Common myeloid progenitor, CD34-positive (primary cell): ENCODE measurements around the gene SNX5.

ENCODE experiments used
- CTCF ChIA-PET: fragments of 350-600 bp; sonication (Branson Sonifier 250); formaldehyde crosslinking; loops from one replicate; lab custom pipeline; 2021; ENCODE audit warnings: antibody characterized with exemption; lab: Charles Lee
- POLR2A ChIA-PET: fragments of 350-600 bp; sonication (Branson Sonifier 250); formaldehyde crosslinking; loops from one replicate; lab custom pipeline; 2021; ENCODE audit warnings: antibody characterized with exemption; lab: Charles Lee
- DNase-seq, 3 donors: peaks; one replicate each; pipeline versions ENCODE4 v3.0.0 to v3.0.0-alpha.2; 2013
- H3K27ac ChIP-seq, 2 experiments: 1 replicate in 1 of 2; 2 replicates in 1 of 2; pipeline ENCODE4 v1.7.0; 2013; ENCODE audit warnings: inconsistent platforms in 2 of 2, low read length in 2 of 2, mild to moderate bottlenecking in 2 of 2, low read depth in 1 of 2, moderate library complexity in 1 of 2; ENCODE audit not compliant: severe bottlenecking in 2 of 2, insufficient read depth in 1 of 2, poor library complexity in 1 of 2
- H3K27me3 ChIP-seq, 5 experiments: replicated peaks in 2 of 5; 1 replicate in 3 of 5; 2 replicates in 2 of 5; pipeline versions ENCODE4 v1.6.1 to v1.7.0; 2013; ENCODE audit warnings: low read length in 4 of 5, mild to moderate bottlenecking in 2 of 5, moderate library complexity in 2 of 5, inconsistent platforms in 1 of 5; ENCODE audit not compliant: insufficient read depth in 5 of 5, control insufficient read depth in 4 of 5
- H3K36me3 ChIP-seq, 4 experiments: 1 replicate in 2 of 4; 2 replicates in 2 of 4; pipeline versions ENCODE4 v1.6.1 to v1.7.0; 2013; ENCODE audit warnings: low read length in 3 of 4, control low read depth in 1 of 4, mild to moderate bottlenecking in 1 of 4; ENCODE audit not compliant: control insufficient read depth in 4 of 4, insufficient read depth in 4 of 4
- H3K4me1 ChIP-seq, 4 experiments: 1 replicate in 3 of 4; 2 replicates in 1 of 4; pipeline versions ENCODE4 v1.6.1 to v1.7.1; 2013; ENCODE audit warnings: low read length in 3 of 4, mild to moderate bottlenecking in 3 of 4, control low read depth in 1 of 4, inconsistent platforms in 1 of 4, moderate library complexity in 1 of 4; ENCODE audit not compliant: control insufficient read depth in 4 of 4, insufficient read depth in 4 of 4; ENCODE audit errors: control extremely low read depth in 1 of 4
- H3K4me3 ChIP-seq, 7 experiments: 1 replicate in 4 of 7; 2 replicates in 3 of 7; pipeline versions ENCODE4 v1.5.1 to v1.7.0; 2013; ENCODE audit warnings: mild to moderate bottlenecking in 7 of 7, low read length in 6 of 7, moderate library complexity in 6 of 7, inconsistent platforms in 2 of 7, low read depth in 2 of 7, control low read depth in 1 of 7; ENCODE audit not compliant: insufficient read depth in 4 of 7, control insufficient read depth in 1 of 7; ENCODE audit errors: extremely low read depth in 1 of 7
- H3K9me3 ChIP-seq, 5 experiments: 1 replicate in 4 of 5; 2 replicates in 1 of 5; pipeline versions ENCODE4 v1.6.1 to v1.7.1; 2013; ENCODE audit warnings: low read length in 4 of 5, mild to moderate bottlenecking in 2 of 5, inconsistent platforms in 1 of 5, low read depth in 1 of 5, moderate library complexity in 1 of 5; ENCODE audit not compliant: control insufficient read depth in 4 of 5, insufficient read depth in 2 of 5; ENCODE audit errors: control extremely low read depth in 1 of 5
- WGBS: methylation state at CpG from one replicate; pipeline ENCODE4 v1.1.5; 2013; ENCODE audit not compliant: insufficient coverage; 5-methylcytosine and 5-hydroxymethylcytosine counted together

The SNX5 gene

DNA sequence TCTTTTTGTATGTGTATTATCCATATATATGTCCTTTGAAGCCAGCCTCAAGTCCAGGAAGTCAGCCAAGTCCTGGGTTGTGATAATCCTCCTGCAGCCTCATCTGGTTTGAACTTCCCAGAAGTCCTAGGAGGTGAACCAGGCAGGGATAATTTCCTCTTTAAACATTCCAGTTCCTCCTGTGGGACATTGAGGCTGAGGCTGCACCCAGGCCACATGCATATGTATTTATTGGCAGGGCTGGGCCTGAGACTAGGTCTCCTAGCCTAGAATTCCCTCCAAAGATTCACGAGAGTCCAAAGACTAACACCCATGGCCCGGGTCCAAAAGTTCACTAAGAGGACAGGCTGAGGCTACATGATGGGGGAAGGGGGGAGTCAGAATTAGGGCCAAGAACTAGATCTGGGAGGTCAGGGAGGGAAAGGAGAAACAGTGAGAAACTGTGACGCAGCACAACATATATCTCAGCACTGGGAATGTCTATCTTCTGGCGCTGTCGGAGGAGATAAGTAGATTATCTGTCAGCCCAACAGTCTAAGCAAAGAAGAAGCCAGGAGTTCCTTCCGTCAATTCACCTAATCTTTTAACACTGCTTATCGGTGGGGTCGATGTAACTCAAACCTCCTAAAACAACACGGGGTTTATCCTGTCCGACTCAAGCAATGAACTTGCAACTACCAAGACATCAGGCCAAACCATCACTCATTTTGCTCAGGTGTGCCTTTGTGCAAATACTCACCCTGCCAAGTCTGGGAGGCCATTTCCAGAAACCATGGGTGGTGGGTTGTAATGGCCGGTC lies 43.3 kb downstream of the SNX5 start:
- Histone ChIP-seq H3K4me3 (no peak overlapping the region), H3K36me3 (no peaks in the 10 kb centered on the region), H3K27me3 (peaks cover 0 to 2% (median 0%) of the 10 kb centered on the region in 5 experiments), H3K9me3 (no peaks in the 10 kb centered on the region), H3K4me1 (no peaks in the 10 kb centered on the region), H3K27ac (no peak overlapping the region)
- peak in 2 of 3 donors; percentile 12 to 19 for DNase-seq
- ChIA-PET POLR2A (no interaction called here), CTCF (no interaction called here)
- WGBS = 89% methylated on average over 10 of the region's 11 CpGs

DNA sequence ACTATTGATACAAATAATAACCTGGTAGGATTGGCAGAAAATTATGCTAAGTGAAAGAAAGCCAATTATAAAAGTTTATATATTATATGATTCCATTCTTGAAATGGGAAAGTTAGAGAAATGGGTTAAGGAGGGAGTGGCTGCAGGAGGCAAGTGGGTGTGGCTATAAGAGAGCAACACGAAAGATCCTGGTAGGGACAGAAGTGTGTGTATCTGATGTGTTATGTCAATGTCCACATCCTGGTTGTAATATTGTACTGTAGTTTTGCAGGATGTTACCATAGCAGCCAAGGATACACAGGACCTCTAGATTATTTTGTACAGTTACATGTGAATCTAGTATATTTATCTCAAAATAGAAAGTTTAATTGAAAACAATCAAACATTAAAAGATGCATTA lies 46.8 kb downstream of the SNX5 start:
- ChIA-PET CTCF (interaction anchor here (1.3 kb wide), 1 partner anchor 17 kb away, joined by 3 read pairs; no protein-coding TSS in a partner anchor), POLR2A (interaction anchor here (0.6 kb wide), 1 partner anchor 1012 kb away, joined by 4 read pairs; no protein-coding TSS in a partner anchor)
- H3K27ac ChIP-seq = no peak overlapping the region
- H3K9me3 ChIP-seq = no peaks in the 10 kb centered on the region
- H3K4me1 ChIP-seq = peaks cover 0 to 4% (median 3%) of the 10 kb centered on the region in 4 experiments
- H3K27me3 ChIP-seq = peaks cover 0 to 2% (median 0%) of the 10 kb centered on the region in 5 experiments
- H3K36me3 ChIP-seq = no peaks in the 10 kb centered on the region
- peak in 1 of 3 donors; percentile 21 for DNase-seq
- 0% methylated on average over 1 of the region's 1 CpG for WGBS
- no peak overlapping the region for H3K4me3 ChIP-seq

DNA sequence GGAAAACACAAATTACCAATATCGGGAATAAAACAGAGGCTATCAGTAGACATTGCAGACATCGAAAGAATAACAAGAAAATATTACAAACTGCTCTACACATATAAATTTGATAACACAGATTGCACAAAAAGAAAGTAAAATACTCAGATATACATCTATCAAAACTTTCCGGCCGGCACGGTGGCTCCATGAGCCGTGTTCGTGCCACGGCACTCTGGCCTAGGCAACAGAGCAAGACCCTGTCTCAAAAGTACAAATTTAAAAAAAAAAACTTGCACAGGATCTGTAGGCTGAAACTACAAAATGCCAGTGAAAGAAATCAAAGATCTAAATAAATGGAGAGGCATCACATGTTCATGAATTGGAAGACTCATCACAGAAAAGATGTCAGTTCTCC lies 49.4 kb downstream of the SNX5 start:
- CTCF ChIA-PET = no interaction called here
- no peak for DNase-seq
- Histone ChIP-seq H3K36me3 (no peaks in the 10 kb centered on the region), H3K4me1 (peaks cover 0 to 13% (median 9%) of the 10 kb centered on the region in 4 experiments), H3K4me3 (no peak overlapping the region), H3K27ac (no peak overlapping the region), H3K27me3 (no peaks in the 10 kb centered on the region), H3K9me3 (no peaks in the 10 kb centered on the region)
- 100% methylated on average over 4 of the region's 8 CpGs for WGBS
- POLR2A ChIA-PET = interaction anchor here (0.7 kb wide), 1 partner anchor 406 kb away, joined by 4 read pairs; no protein-coding TSS in a partner anchor

DNA sequence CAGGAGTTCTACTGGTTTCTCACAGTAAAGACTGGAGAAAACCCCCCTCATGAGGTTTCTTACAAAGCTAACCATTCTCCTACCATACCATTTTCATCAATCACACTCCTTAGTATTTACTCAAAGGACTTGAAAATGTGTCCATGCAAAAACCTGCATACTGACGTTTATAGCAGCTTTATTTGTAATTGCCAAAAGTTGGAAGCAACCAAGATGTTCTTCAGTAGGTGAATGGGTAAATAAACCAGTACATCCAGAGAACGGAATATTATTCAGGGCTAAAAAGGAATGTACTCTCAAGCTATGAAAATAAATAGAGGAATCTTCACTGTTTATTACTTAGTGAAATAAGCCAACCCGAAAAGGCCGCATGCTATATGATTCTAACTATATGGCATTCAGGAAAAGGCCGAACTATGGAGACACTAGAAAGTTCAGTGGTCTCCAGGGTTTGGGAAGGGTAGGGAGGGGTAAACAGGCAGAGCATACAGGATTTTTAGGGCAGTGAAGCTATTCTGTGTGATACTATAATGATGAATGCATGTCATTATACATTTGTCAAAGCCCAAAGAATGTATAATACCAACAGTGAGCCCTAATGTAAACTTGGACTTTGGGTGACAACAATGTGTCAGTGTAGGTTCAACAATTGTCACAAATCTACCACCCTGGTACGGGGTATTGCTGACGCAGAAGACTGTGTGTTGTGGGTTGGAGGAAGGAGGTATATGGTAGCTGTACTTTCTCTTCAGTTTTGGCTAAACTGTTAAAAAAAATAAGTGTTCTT lies 50.6 kb downstream of the SNX5 start:
- 100% methylated on average over 3 of the region's 7 CpGs for WGBS
- peaks cover 0 to 13% (median 9%) of the 10 kb centered on the region in 4 experiments for H3K4me1 ChIP-seq
- no peak for DNase-seq
- H3K27ac ChIP-seq = no peak overlapping the region
- H3K9me3 ChIP-seq = no peaks in the 10 kb centered on the region
- POLR2A ChIA-PET = interaction anchor here (0.6 kb wide), 1 partner anchor 9 kb away, joined by 3 read pairs; no protein-coding TSS in a partner anchor
- H3K36me3 ChIP-seq = no peaks in the 10 kb centered on the region
- H3K4me3 ChIP-seq = no peak overlapping the region
- CTCF ChIA-PET = interaction anchor here (0.6 kb wide), 1 partner anchor 261 kb away, joined by 4 read pairs; no protein-coding TSS in a partner anchor
- H3K27me3 ChIP-seq = no peaks in the 10 kb centered on the region

DNA sequence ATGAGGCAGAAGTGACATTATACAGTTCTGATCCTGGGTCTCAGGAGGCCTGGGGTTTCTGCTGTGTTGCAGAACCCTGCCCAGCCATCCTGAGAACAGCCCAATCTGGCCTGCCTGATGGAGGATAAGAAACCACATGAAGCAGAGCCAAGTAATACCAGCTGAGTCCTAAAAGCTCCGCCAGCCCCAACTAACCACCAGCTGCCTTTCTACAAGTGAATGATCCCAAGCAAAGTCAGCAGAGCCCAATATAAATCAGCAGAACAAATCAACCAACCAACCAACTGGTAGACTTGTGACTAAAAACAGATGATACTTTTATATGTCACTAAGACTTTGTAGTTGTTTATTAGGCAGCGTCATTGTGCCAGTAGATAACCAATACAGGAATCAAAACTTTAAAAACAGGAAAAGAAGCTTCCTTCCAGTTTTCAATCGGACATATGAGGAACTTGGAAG lies 52.1 kb downstream of the SNX5 start:
- no peaks in the 10 kb centered on the region for H3K36me3 ChIP-seq
- H3K9me3 ChIP-seq = no peaks in the 10 kb centered on the region
- H3K4me3 ChIP-seq = no peak overlapping the region
- DNase-seq = peak; percentile 55 to 92 (median 86)
- ChIA-PET CTCF (interaction anchor here (1.2 kb wide), 2 partner anchors 10 to 22 kb away, joined by 3 to 4 read pairs; no protein-coding TSS in a partner anchor), POLR2A (no interaction called here)
- no peak overlapping the region for H3K27ac ChIP-seq
- no peaks in the 10 kb centered on the region for H3K27me3 ChIP-seq
- WGBS = 0% methylated on average over 1 of the region's 3 CpGs
- peaks cover 0 to 13% (median 9%) of the 10 kb centered on the region in 4 experiments for H3K4me1 ChIP-seq

DNA sequence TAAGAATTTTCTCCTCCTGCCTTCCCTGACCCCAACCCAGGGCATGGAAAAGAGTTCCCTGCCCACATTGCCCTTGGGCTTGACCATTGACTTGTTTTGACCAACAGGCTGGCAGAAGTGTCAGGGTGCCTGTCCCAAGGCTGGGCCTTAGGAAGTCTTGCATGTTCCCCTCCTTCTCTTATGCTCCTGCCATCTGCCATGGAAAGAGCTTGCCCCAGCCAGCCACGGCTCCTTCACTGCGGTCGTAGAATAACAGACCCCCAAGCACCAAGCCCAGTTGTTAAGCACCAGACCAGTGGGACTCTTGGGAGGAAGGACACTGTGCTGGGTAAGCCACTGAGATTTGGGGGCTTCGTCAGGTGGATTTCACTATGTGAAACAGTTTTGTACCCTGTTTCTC lies 53.6 kb downstream of the SNX5 start:
- ChIA-PET CTCF (interaction anchor here (1.5 to 2.8 kb wide), 3 partner anchors 13 to 232 kb away, joined by 4 to 9 read pairs (median 5); partner anchors contain the start of gene RRBP1), POLR2A (no interaction called here)
- WGBS = no CpG with 5 or more reads among the region's 4 CpGs

More for the DNA sequence above, 53.6 kb downstream of the SNX5 start:
- H3K9me3 ChIP-seq = no peaks in the 10 kb centered on the region
- peaks cover 0 to 13% (median 9%) of the 10 kb centered on the region in 4 experiments for H3K4me1 ChIP-seq
- no peaks in the 10 kb centered on the region for H3K36me3 ChIP-seq
- H3K27ac ChIP-seq = no peak overlapping the region
- no peak overlapping the region for H3K4me3 ChIP-seq
- H3K27me3 ChIP-seq = no peaks in the 10 kb centered on the region
- no peak for DNase-seq
